ENCODE results near the gene MLH3. TPM values are rescaled to one million over a fixed set of nuclear protein-coding genes. Genes with fewer than 3 reads are reported as not detected.

MLH3 gene
- total RNA-seq, 2 donors from 2014 or later, result 23.3 to 29.6 TPM

DNA sequence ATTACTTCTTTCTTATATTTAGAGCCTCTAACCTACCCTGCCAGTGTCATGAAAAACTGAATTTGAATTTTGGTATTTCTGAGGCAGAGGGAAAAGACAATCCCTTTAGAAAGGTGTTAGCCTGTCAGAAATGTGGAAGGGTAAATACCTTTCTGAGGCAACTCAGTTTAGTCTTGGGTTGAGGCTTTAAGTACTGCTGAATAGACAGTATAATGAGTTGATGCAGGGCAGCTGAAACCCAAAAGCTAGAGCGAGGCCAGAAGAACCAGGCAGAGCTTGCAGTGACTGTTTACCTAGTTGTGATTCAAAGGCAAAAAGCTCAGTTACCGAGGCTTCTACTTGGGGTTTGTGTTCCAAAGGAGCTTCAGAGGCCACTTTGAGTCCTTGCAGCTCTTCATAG, 36.9 kb upstream of the MLH3 start:
- Histone ChIP-seq H3K36me3 (peaks cover 0 to 5% of the 10 kb centered on the region in 2 donors), H3K27ac (no peak overlapping the region), H3K4me3 (no peak overlapping the region), H3K27me3 (replicated peaks; ENCODE audit: insufficient read depth) (no peaks in the 10 kb centered on the region), H3K4me1 (replicated peaks) (no peaks in the 10 kb centered on the region), H3K9me3 (no peaks in the 10 kb centered on the region)
- TF ChIP-seq, protein P1, sequence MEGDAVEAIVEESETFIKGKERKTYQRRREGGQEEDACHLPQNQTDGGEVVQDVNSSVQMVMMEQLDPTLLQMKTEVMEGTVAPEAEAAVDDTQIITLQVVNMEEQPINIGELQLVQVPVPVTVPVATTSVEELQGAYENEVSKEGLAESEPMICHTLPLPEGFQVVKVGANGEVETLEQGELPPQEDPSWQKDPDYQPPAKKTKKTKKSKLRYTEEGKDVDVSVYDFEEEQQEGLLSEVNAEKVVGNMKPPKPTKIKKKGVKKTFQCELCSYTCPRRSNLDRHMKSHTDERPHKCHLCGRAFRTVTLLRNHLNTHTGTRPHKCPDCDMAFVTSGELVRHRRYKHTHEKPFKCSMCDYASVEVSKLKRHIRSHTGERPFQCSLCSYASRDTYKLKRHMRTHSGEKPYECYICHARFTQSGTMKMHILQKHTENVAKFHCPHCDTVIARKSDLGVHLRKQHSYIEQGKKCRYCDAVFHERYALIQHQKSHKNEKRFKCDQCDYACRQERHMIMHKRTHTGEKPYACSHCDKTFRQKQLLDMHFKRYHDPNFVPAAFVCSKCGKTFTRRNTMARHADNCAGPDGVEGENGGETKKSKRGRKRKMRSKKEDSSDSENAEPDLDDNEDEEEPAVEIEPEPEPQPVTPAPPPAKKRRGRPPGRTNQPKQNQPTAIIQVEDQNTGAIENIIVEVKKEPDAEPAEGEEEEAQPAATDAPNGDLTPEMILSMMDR (IDR thresholded peaks at IDR 0.05), result no peak
- TF ChIP-seq POLR2A (IDR thresholded peaks at IDR 0.05), result no peak
- no peak for TF ChIP-seq POLR2AphosphoS5 (IDR thresholded peaks at IDR 0.05)
- 73% methylated on average over 2 of the region's 2 CpGs for WGBS
- DNase-seq (ENCODE audit: low spot score), result no peak
- intact Hi-C loops (cut with DNase I), result loop anchor here (2.0 to 5.0 kb wide), 3 partner anchors 141 to 226 kb away; no protein-coding TSS in a partner anchor

DNA sequence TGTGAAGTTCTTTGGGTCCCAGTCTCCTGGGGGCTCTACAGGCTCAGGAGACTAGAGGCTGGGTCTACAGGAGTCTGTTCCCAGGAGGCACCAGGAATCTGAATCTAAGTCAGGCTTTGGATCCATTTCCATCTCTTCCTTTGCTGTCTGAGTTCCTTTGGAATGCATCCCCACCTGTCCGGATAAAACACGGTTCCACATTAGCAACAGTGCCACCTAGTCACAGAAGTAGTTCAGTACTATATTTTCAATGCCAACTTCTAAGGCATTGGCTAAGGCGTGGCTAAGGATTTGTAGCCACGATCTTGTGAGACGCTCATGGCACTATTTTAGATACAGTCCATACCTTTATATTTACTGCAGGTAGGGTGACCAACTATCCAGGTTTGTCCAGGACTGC, 33.2 kb upstream of the MLH3 start:
- TF ChIP-seq POLR2A (IDR thresholded peaks at IDR 0.05), result no peak
- peak; percentile 27 for TF ChIP-seq POLR2AphosphoS5 (IDR thresholded peaks at IDR 0.05)
- TF ChIP-seq, protein P1 (IDR thresholded peaks at IDR 0.05), result peak in 3 of 4 experiments; percentile 24 to 45 (median 43)
- Histone ChIP-seq H3K9me3 (no peaks in the 10 kb centered on the region), H3K36me3 (peaks cover 0 to 5% of the 10 kb centered on the region in 2 donors), H3K27me3 (replicated peaks; ENCODE audit: insufficient read depth) (no peaks in the 10 kb centered on the region), H3K4me1 (replicated peaks) (no peaks in the 10 kb centered on the region), H3K27ac (no peak overlapping the region), H3K4me3 (no peak overlapping the region)
- peak; percentile 24 for DNase-seq (ENCODE audit: low spot score)
- 27% methylated on average over 5 of the region's 5 CpGs for WGBS
- intact Hi-C loops (cut with DNase I), result no loop called here

DNA sequence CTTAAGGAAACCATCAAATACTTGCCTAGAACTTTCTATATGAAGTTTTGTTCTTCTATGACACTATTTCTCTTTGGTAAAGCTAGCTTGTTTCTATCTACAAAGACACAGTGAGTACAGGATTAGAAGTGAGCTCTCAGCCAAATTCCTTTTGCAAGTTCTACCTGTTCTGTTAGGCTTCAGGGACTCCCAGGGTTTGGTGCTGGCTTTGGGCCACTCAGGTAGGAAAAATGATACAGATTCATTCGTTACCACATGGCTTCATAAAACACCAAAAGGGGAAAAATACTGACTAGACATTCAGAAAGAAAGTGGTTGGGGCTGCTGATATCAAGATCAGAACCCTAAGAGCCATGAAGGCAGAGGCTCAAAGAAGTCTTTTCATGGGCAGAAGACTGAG, 32.0 kb upstream of the MLH3 start:
- Histone ChIP-seq H3K9me3 (no peaks in the 10 kb centered on the region), H3K4me3 (no peak overlapping the region), H3K36me3 (peaks cover 0 to 5% of the 10 kb centered on the region in 2 donors), H3K27ac (no peak overlapping the region), H3K27me3 (replicated peaks; ENCODE audit: insufficient read depth) (no peaks in the 10 kb centered on the region), H3K4me1 (replicated peaks) (no peaks in the 10 kb centered on the region)
- intact Hi-C loops (cut with DNase I), result no loop called here
- no peak for TF ChIP-seq POLR2AphosphoS5 (IDR thresholded peaks at IDR 0.05)
- no peak for TF ChIP-seq POLR2A (IDR thresholded peaks at IDR 0.05)
- TF ChIP-seq, protein P1 (IDR thresholded peaks at IDR 0.05), result no peak
- 61% methylated on average over 1 of the region's 1 CpG for whole genome bisulfite sequencing
- DNase-seq (ENCODE audit: low spot score), result no peak

DNA sequence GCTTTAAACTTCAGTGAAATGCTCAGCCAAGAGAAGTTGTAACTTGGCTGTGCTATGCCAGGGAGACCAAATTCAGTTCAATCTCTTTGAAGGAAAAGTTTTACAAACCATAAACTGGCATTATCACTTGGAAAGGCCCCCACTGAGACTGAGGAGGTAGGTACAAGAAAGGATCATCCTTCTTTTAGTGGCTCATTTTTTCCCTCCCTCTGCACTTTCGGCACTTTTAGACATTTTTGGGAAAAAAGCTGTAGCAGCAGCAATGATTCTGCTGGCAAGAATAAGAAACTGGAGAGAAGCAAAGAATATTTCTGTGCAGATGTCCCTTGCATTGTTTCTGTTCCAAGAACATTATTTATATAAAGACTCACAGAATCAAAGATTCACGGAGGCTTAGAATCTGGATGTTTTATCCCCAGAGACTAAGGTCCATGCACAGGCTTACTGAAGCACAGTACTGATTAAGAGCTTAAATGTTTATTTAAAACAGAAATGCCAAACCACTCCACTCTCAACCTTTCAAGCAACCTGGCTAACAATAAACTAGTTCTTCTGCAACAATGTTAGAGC, 30.5 kb upstream of the MLH3 start:
- no peak for DNase-seq (ENCODE audit: low spot score)
- Histone ChIP-seq H3K4me3 (no peak overlapping the region), H3K27me3 (replicated peaks; ENCODE audit: insufficient read depth) (no peaks in the 10 kb centered on the region), H3K4me1 (replicated peaks) (no peaks in the 10 kb centered on the region), H3K36me3 (peaks cover 0 to 5% of the 10 kb centered on the region in 2 donors), H3K27ac (no peak overlapping the region), H3K9me3 (no peaks in the 10 kb centered on the region)
- 37% methylated on average over 2 of the region's 2 CpGs for WGBS
- intact Hi-C loops (cut with DNase I), result no loop called here
- TF ChIP-seq POLR2AphosphoS5 (IDR thresholded peaks at IDR 0.05) (no peak), POLR2A (IDR thresholded peaks at IDR 0.05) (no peak)
- TF ChIP-seq, protein P1 (IDR thresholded peaks at IDR 0.05), result no peak

DNA sequence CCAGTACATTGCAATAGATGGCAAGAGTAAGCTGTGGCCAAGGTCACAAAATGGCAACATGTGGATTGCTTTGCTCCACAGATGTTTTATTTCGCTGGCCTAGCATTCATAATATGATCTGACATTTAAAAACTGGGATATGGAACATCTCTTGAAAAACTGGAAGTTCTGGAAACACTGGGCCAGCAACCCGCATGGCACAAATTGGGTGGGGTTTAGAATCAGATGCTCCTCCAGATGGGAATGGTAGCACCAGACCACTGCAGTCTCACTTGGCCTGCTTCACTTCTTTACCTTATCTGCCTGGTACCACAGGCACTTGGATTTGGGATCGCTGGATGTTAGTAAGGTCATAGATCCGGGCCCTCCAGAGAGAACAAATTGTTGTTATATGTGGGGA, 28.3 kb upstream of the MLH3 start:
- Histone ChIP-seq H3K27ac (no peak overlapping the region), H3K36me3 (peaks cover 0 to 3% of the 10 kb centered on the region in 2 donors), H3K4me1 (replicated peaks) (no peaks in the 10 kb centered on the region), H3K9me3 (no peaks in the 10 kb centered on the region), H3K4me3 (no peak overlapping the region), H3K27me3 (replicated peaks; ENCODE audit: insufficient read depth) (no peaks in the 10 kb centered on the region)
- no peak for DNase-seq (ENCODE audit: low spot score)
- TF ChIP-seq POLR2AphosphoS5 (IDR thresholded peaks at IDR 0.05), result no peak
- TF ChIP-seq, protein P1 (IDR thresholded peaks at IDR 0.05), result no peak
- no peak for TF ChIP-seq POLR2A (IDR thresholded peaks at IDR 0.05)
- intact Hi-C loops (cut with DNase I), result no loop called here
- whole genome bisulfite sequencing, result 67% methylated on average over 4 of the region's 4 CpGs

Measured in prostate gland (tissue), 2 donors.